ENCODE results near the gene MYBBP1A. TPM values are rescaled to one million over a fixed set of nuclear protein-coding genes. Genes with fewer than 3 reads are reported as not detected.

MYBBP1A gene
- total RNA-seq, 1 experiment from 2014 or later, result 163 TPM

GRCh38 chr17:4505187-4505586 is 50.0 kb downstream of the MYBBP1A start:
- Mint-ChIP-seq H3K27ac (no peak overlapping the region), H3K36me3 (no peaks in the 10 kb centered on the region), H3K27me3 (ENCODE audit: low read depth) (peaks cover 44% of the 10 kb centered on the region), H3K4me3 (no peak overlapping the region), H3K4me1 (peaks cover 8% of the 10 kb centered on the region), H3K9me3 (no peaks in the 10 kb centered on the region)
- ChIA-PET CTCF (interaction anchor here (2.4 kb wide), 1 partner anchor 84 kb away, joined by 11 read pairs; no protein-coding TSS in a partner anchor), POLR2A (no interaction called here)
- TF ChIP-seq USF1 (CRISPR knock-in tag; IDR thresholded peaks at IDR 0.05) (no peak), TCF7 (CRISPR knock-in tag; IDR thresholded peaks at IDR 0.05; ENCODE audit: low read depth) (no peak), ZNF423 (CRISPR knock-in tag; IDR thresholded peaks at IDR 0.05) (no peak), ZNF232 (CRISPR knock-in tag; IDR thresholded peaks at IDR 0.05) (no peak), ATF3 (CRISPR knock-in tag; conservative IDR thresholded peaks at IDR 0.05) (no peak), ZNF416 (CRISPR knock-in tag; IDR thresholded peaks at IDR 0.05) (no peak), SMAD4 (CRISPR knock-in tag; IDR thresholded peaks at IDR 0.05) (no peak), GABPB1 (CRISPR knock-in tag; IDR thresholded peaks at IDR 0.05) (no peak), ESRRA (CRISPR knock-in tag; IDR thresholded peaks at IDR 0.05; ENCODE audit: borderline replicate concordance) (no peak)
- no peak for ATAC-seq
- no peak for DNase-seq (ENCODE audit: low spot score)

- POLR2A ChIA-PET, result no interaction called here
- H3K9me3 Mint-ChIP-seq, result no peaks in the 10 kb centered on the region
- TF ChIP-seq NR2C2 (CRISPR knock-in tag; IDR thresholded peaks at IDR 0.05) (no peak), HMGA2 (CRISPR knock-in tag; IDR thresholded peaks at IDR 0.05) (no peak), ELF4 (CRISPR knock-in tag; IDR thresholded peaks at IDR 0.05; ENCODE audit: low read depth) (no peak), TEAD1 (CRISPR knock-in tag; IDR thresholded peaks at IDR 0.05) (no peak), ETV6 (CRISPR knock-in tag; IDR thresholded peaks at IDR 0.05) (no peak), FOXJ3 (CRISPR knock-in tag; IDR thresholded peaks at IDR 0.05; ENCODE audit: borderline replicate concordance) (no peak)
- H3K36me3 Mint-ChIP-seq, result no peaks in the 10 kb centered on the region
- DNase-seq (ENCODE audit: low spot score) (no peak), ATAC-seq (no peak)
- H3K27me3 Mint-ChIP-seq (ENCODE audit: low read depth), result peaks cover 54% of the 10 kb centered on the region
- CTCF ChIA-PET, result interaction anchor here (0.8 to 2.4 kb wide), 3 partner anchors 9 to 91 kb away, joined by 3 to 11 read pairs (median 5); no protein-coding TSS in a partner anchor
- no peak overlapping the region for H3K27ac Mint-ChIP-seq
- peaks cover 10% of the 10 kb centered on the region for H3K4me1 Mint-ChIP-seq
- H3K4me3 Mint-ChIP-seq, result no peak overlapping the region
Observed at GRCh38 chr17:4504188-4504587, 51.0 kb downstream of the MYBBP1A start.

GRCh38 chr17:4503283-4504025 is 51.7 kb downstream of the MYBBP1A start:
- Mint-ChIP-seq H3K4me3 (no peak overlapping the region), H3K9me3 (no peaks in the 10 kb centered on the region), H3K36me3 (no peaks in the 10 kb centered on the region), H3K27ac (no peak overlapping the region), H3K27me3 (ENCODE audit: low read depth) (peaks cover 49% of the 10 kb centered on the region), H3K4me1 (peaks cover 10% of the 10 kb centered on the region)
- CTCF ChIA-PET, result interaction anchor here (0.6 to 2.4 kb wide), 6 partner anchors 22 to 304 kb away, joined by 3 to 11 read pairs (median 4); partner anchors contain the start of gene GLTPD2
- ATAC-seq, result no peak
- POLR2A ChIA-PET, result no interaction called here
- no peak for DNase-seq (ENCODE audit: low spot score)
- TF ChIP-seq CBFB (CRISPR knock-in tag; IDR thresholded peaks at IDR 0.05; ENCODE audit: low read depth), result no peak
- TF ChIP-seq KAT7 (CRISPR knock-in tag; IDR thresholded peaks at IDR 0.05; ENCODE audit: borderline replicate concordance), result no peak
- TF ChIP-seq SMAD4 (CRISPR knock-in tag; IDR thresholded peaks at IDR 0.05), result no peak
- no peak for TF ChIP-seq USF2 (CRISPR knock-in tag; IDR thresholded peaks at IDR 0.05)
- TF ChIP-seq USF1 (CRISPR knock-in tag; IDR thresholded peaks at IDR 0.05), result no peak
- TF ChIP-seq PRRX2 (CRISPR knock-in tag; IDR thresholded peaks at IDR 0.05), result no peak
- no peak for TF ChIP-seq EMX1 (CRISPR knock-in tag; IDR thresholded peaks at IDR 0.05)
- TF ChIP-seq E2F1 (CRISPR knock-in tag; IDR thresholded peaks at IDR 0.05), result no peak
- TF ChIP-seq CDX4 (CRISPR knock-in tag; IDR thresholded peaks at IDR 0.05; ENCODE audit: borderline replicate concordance), result no peak
